GM21528 (cell line): Measurements from ENCODE around the gene MLLT1.

Experiments
- ATAC-seq: cut with Tn5 transposase; IDR thresholded peaks from one replicate; pipeline ENCODE4 v1.9.1; 2021; ENCODE audit warnings: mild to moderate bottlenecking, moderate library complexity; ENCODE audit not compliant: unreplicated experiment, low FRiP score

The MLLT1 gene

GRCh38 chr19:6275170-6275744 lies 4.5 kb downstream of the MLLT1 start:
- ATAC-seq = no peak

- ATAC-seq = no peak
Measured at GRCh38 chr19:6274756-6275155, 5.0 kb downstream of the MLLT1 start.

- ATAC-seq = no peak
Measured at GRCh38 chr19:6273701-6274601, 5.8 kb downstream of the MLLT1 start.

GRCh38 chr19:6272913-6273600 lies 6.7 kb downstream of the MLLT1 start:
- no peak for ATAC-seq

GRCh38 chr19:6272411-6272791 lies 7.4 kb downstream of the MLLT1 start:
- no peak for ATAC-seq

- no peak for ATAC-seq
Measured at GRCh38 chr19:6271721-6272410, 7.9 kb downstream of the MLLT1 start.

GRCh38 chr19:6271251-6271650 lies 8.5 kb downstream of the MLLT1 start:
- no peak for ATAC-seq

GRCh38 chr19:6270822-6271221 lies 9.0 kb downstream of the MLLT1 start:
- no peak for ATAC-seq

- no peak for ATAC-seq
Measured at GRCh38 chr19:6270076-6270745, 9.6 kb downstream of the MLLT1 start.

GRCh38 chr19:6269101-6269886 lies 10.5 kb downstream of the MLLT1 start:
- no peak for ATAC-seq

GRCh38 chr19:6268382-6268771 lies 11.4 kb downstream of the MLLT1 start:
- ATAC-seq = no peak

- no peak for ATAC-seq
Measured at GRCh38 chr19:6267552-6268381, 12.0 kb downstream of the MLLT1 start.

GRCh38 chr19:6264803-6265202 lies 15.0 kb downstream of the MLLT1 start:
- ATAC-seq = no peak

- ATAC-seq = no peak
Measured at GRCh38 chr19:6263735-6264444, 15.9 kb downstream of the MLLT1 start.

- ATAC-seq = no peak
Measured at GRCh38 chr19:6263306-6263705, 16.5 kb downstream of the MLLT1 start.

GRCh38 chr19:6262519-6262918 lies 17.3 kb downstream of the MLLT1 start:
- no peak for ATAC-seq

- no peak for ATAC-seq
Measured at GRCh38 chr19:6261883-6262282, 17.9 kb downstream of the MLLT1 start.
